Measurements from ENCODE around the gene GPC6. TPM values are rescaled to one million over a fixed set of nuclear protein-coding genes. Genes with fewer than 3 reads are reported as not detected.

The GPC6 gene
- polyA plus RNA-seq, 1 donor from 2014 or later = 9.0 TPM

DNA sequence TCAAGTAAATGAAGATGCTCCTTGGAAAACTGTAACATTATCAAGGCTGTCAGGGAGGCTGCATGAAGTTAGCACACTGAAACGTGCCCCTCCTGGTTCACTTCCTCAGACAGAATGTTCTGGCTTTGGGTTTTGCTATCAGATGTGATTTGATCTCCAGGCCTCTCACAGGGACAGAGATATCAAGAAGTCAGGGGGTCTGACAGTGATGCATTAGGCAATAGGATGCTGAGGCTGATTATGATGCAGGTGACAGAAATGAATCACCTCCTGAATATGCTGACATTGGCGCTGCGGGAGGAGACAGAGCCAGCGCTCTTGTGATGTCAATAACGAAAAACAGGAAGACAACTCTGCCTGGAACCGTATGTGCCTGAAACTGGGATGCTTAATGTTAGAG, 974.4 kb downstream of the GPC6 start:
- H3K27me3 ChIP-seq (ENCODE audit: insufficient read depth, low read depth, low read length) = no peaks in the 10 kb centered on the region
- H3K4me3 ChIP-seq (ENCODE audit: low read length) = no peak overlapping the region
- H3K79me2 ChIP-seq (replicated peaks; ENCODE audit: insufficient read depth, low read length) = no peaks in the 10 kb centered on the region
- H3K36me3 ChIP-seq (ENCODE audit: insufficient read depth, low read length) = no peaks in the 10 kb centered on the region
- no peak overlapping the region for H3K9ac ChIP-seq (ENCODE audit: low read length)
- no peak overlapping the region for H3K27ac ChIP-seq (ENCODE audit: low read length)
- H4K20me1 ChIP-seq (ENCODE audit: insufficient read depth) = no peaks in the 10 kb centered on the region
- no peaks in the 10 kb centered on the region for H3K9me2 ChIP-seq (ENCODE audit: insufficient read depth, low read length)
- H3F3A ChIP-seq (ENCODE audit: insufficient read depth, low read length, poor library complexity, severe bottlenecking) = no peaks in the 10 kb centered on the region
- H2AFZ ChIP-seq (ENCODE audit: low read depth, low read length) = no peak overlapping the region
- H3K9me3 ChIP-seq (ENCODE audit: low read length) = no peaks in the 10 kb centered on the region
- no peak overlapping the region for H3K4me2 ChIP-seq (ENCODE audit: low read length)
- TF ChIP-seq POLR2AphosphoS5 (IDR thresholded peaks at IDR 0.05) = peak; percentile 9
- TF ChIP-seq EP300 (conservative IDR thresholded peaks at IDR 0.05; ENCODE audit: poor library complexity, severe bottlenecking) = no peak

- Histone ChIP-seq H3F3A (ENCODE audit: insufficient read depth, low read length, poor library complexity, severe bottlenecking) (no peaks in the 10 kb centered on the region), H3K79me2 (replicated peaks; ENCODE audit: insufficient read depth, low read length) (no peaks in the 10 kb centered on the region), H2AFZ (ENCODE audit: low read depth, low read length) (no peak overlapping the region), H3K27ac (ENCODE audit: low read length) (no peak overlapping the region), H4K20me1 (ENCODE audit: insufficient read depth) (no peaks in the 10 kb centered on the region), H3K4me3 (ENCODE audit: low read length) (no peak overlapping the region), H3K27me3 (ENCODE audit: insufficient read depth, low read depth, low read length) (no peaks in the 10 kb centered on the region), H3K4me2 (ENCODE audit: low read length) (no peak overlapping the region), H3K9me3 (ENCODE audit: low read length) (no peaks in the 10 kb centered on the region), H3K36me3 (ENCODE audit: insufficient read depth, low read length) (no peaks in the 10 kb centered on the region), H3K9ac (ENCODE audit: low read length) (no peak overlapping the region), H3K9me2 (ENCODE audit: insufficient read depth, low read length) (no peaks in the 10 kb centered on the region)
- TF ChIP-seq EZH2 (IDR thresholded peaks at IDR 0.05; ENCODE audit: borderline replicate concordance, insufficient read depth, low read length, poor library complexity, severe bottlenecking) = no peak
These were observed 977.6 kb downstream of the GPC6 start for GRCh38 chr13:94204163-94204562.

DNA sequence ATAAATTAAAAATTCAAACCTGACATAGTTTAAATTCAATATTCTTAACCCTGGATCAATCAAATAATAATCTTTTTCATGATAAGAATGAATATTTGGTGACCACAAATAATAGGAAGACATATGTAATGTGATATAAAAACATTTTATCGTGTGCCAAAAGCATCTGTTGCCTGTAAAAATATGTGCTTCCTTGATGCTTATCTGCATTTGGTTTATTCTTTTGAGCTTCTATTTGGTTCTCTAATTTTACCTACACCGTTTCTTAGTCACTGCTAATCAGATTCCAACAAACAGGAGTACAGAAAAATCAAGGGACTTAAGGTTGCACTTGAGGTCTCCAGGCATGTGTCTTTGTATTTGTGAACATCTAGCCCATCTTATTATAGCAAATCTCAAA, 978.3 kb downstream of the GPC6 start:
- Histone ChIP-seq H3K9ac (ENCODE audit: low read length) (no peak overlapping the region), H3K27ac (ENCODE audit: low read length) (no peak overlapping the region), H3K36me3 (ENCODE audit: insufficient read depth, low read length) (no peaks in the 10 kb centered on the region), H4K20me1 (ENCODE audit: insufficient read depth) (no peaks in the 10 kb centered on the region), H3K27me3 (ENCODE audit: insufficient read depth, low read depth, low read length) (no peaks in the 10 kb centered on the region), H3K4me3 (ENCODE audit: low read length) (no peak overlapping the region), H3K4me2 (ENCODE audit: low read length) (no peak overlapping the region), H3K9me3 (ENCODE audit: low read length) (no peaks in the 10 kb centered on the region), H3K9me2 (ENCODE audit: insufficient read depth, low read length) (no peaks in the 10 kb centered on the region), H3F3A (ENCODE audit: insufficient read depth, low read length, poor library complexity, severe bottlenecking) (no peaks in the 10 kb centered on the region), H2AFZ (ENCODE audit: low read depth, low read length) (no peak overlapping the region), H3K79me2 (replicated peaks; ENCODE audit: insufficient read depth, low read length) (no peaks in the 10 kb centered on the region)
- TF ChIP-seq SMC3 (conservative IDR thresholded peaks at IDR 0.05; ENCODE audit: poor library complexity) = no peak

GRCh38 chr13:94205896-94206295, 979.3 kb downstream of the GPC6 start:
- no peaks in the 10 kb centered on the region for H3K27me3 ChIP-seq (ENCODE audit: insufficient read depth, low read depth, low read length)
- H3K9ac ChIP-seq (ENCODE audit: low read length) = no peak overlapping the region
- H3K27ac ChIP-seq (ENCODE audit: low read length) = no peak overlapping the region
- H3K36me3 ChIP-seq (ENCODE audit: insufficient read depth, low read length) = no peaks in the 10 kb centered on the region
- TF ChIP-seq EP300 (conservative IDR thresholded peaks at IDR 0.05; ENCODE audit: poor library complexity, severe bottlenecking) (no peak), RAD21 (conservative IDR thresholded peaks at IDR 0.05) (no peak), TAF1 (IDR thresholded peaks at IDR 0.05; ENCODE audit: low read depth) (no peak), REST (IDR thresholded peaks at IDR 0.05; ENCODE audit: borderline replicate concordance) (no peak), POLR2AphosphoS5 (IDR thresholded peaks at IDR 0.05) (no peak), CTCF (IDR thresholded peaks at IDR 0.05; ENCODE audit: poor library complexity, severe bottlenecking) (no peak), MXI1 (conservative IDR thresholded peaks at IDR 0.05; ENCODE audit: poor library complexity, severe bottlenecking) (no peak), SMC3 (conservative IDR thresholded peaks at IDR 0.05; ENCODE audit: poor library complexity) (no peak), EZH2 (IDR thresholded peaks at IDR 0.05; ENCODE audit: borderline replicate concordance, insufficient read depth, low read length, poor library complexity, severe bottlenecking) (no peak)
- no peaks in the 10 kb centered on the region for H3F3A ChIP-seq (ENCODE audit: insufficient read depth, low read length, poor library complexity, severe bottlenecking)
- no peak overlapping the region for H3K4me3 ChIP-seq (ENCODE audit: low read length)
- no peaks in the 10 kb centered on the region for H3K79me2 ChIP-seq (replicated peaks; ENCODE audit: insufficient read depth, low read length)
- no peaks in the 10 kb centered on the region for H4K20me1 ChIP-seq (ENCODE audit: insufficient read depth)
- no peak overlapping the region for H2AFZ ChIP-seq (ENCODE audit: low read depth, low read length)
- H3K9me3 ChIP-seq (ENCODE audit: low read length) = no peaks in the 10 kb centered on the region
- H3K9me2 ChIP-seq (ENCODE audit: insufficient read depth, low read length) = no peaks in the 10 kb centered on the region
- no peak overlapping the region for H3K4me2 ChIP-seq (ENCODE audit: low read length)

All from neural cell (in vitro differentiated cells).